ENCODE measurements around the gene NDUFA12. TPM values are rescaled to one million over a fixed set of nuclear protein-coding genes. Genes with fewer than 3 reads are reported as not detected.
A peak's percentile ranks its signal among the peaks of the same experiment; 100 is the strongest.

NDUFA12 gene
- total and polyA plus RNA-seq, 9 of the 15 experiments (the other 6 are each of a cell fraction or from before 2014, with no cell fraction given), result 115 to 986 (median 283) TPM

- no peak for TF ChIP-seq PHB2 (IDR thresholded peaks at IDR 0.05; ENCODE audit: low read depth)
- no peak for TF ChIP-seq ZNF174 (CRISPR knock-in tag; IDR thresholded peaks at IDR 0.05)
- TF ChIP-seq LEF1 (IDR thresholded peaks at IDR 0.05), result peak; percentile 68; the same call in 1 of the 2 replicates
- peak; percentile 55 for TF ChIP-seq PML (IDR thresholded peaks at IDR 0.05; ENCODE audit: low read length)
- TF ChIP-seq ZKSCAN8 (CRISPR knock-in tag; IDR thresholded peaks at IDR 0.05), result no peak
- peak; percentile 98 for TF ChIP-seq ZBTB17 (CRISPR knock-in tag; IDR thresholded peaks at IDR 0.05)
- TF ChIP-seq CEBPZ (IDR thresholded peaks at IDR 0.05; ENCODE audit: borderline replicate concordance, low read depth, low read length), result no peak
- TF ChIP-seq XRCC5 (IDR thresholded peaks at IDR 0.05; ENCODE audit: low read depth, low read length), result no peak
- no peak for TF ChIP-seq PPARD (CRISPR knock-in tag; IDR thresholded peaks at IDR 0.05)
- TF ChIP-seq GABPB2 (CRISPR knock-in tag; conservative IDR thresholded peaks at IDR 0.05), result no peak
- no peak for TF ChIP-seq MAFK (IDR thresholded peaks at IDR 0.05; ENCODE audit: low read length)
- TF ChIP-seq THRB (CRISPR knock-in tag; conservative IDR thresholded peaks at IDR 0.05), result no peak
- no peak for TF ChIP-seq RBM22 (IDR thresholded peaks at IDR 0.05; ENCODE audit: low read depth, low read length, poor library complexity, severe bottlenecking)
- TF ChIP-seq CCNT2 (IDR thresholded peaks at IDR 0.05; ENCODE audit: borderline replicate concordance, extremely low read depth, insufficient read length, low read depth, low read length), result peak; percentile 47
These were observed 49.3 kb downstream of the NDUFA12 start (continued) for GRCh38 chr12:94954029-94954685.
